ENCODE data around the gene CDKAL1.

The CDKAL1 gene

DNA sequence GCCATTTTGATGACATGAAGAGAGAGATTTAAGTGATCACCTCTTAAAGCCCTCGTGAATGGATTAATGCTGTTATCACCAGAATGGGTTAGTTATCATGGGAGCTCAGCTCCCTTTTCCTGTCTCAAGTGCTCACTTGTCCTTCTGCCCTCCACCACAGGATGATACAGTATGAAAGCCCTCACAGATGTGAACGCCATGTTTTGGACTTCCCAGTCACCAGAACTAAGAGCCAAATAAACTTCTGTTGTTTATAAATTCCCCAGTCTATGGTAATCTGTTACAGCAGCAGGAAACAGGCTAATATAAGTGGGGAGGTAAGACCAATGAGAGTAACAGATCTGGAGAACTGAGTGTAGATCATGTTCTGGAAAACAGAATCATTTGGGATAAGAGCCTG lies 493.2 kb downstream of the CDKAL1 start:
- no peak overlapping the region for H3K4me3 ChIP-seq (ENCODE audit: low read length)
- no peak for DNase-seq (ENCODE audit: low read depth)

GRCh38 chr6:21031182-21031581 lies 496.9 kb downstream of the CDKAL1 start:
- no peak overlapping the region for H3K4me3 ChIP-seq (ENCODE audit: low read length)
- DNase-seq (ENCODE audit: low read depth), result no peak
- TF ChIP-seq CTCF (conservative IDR thresholded peaks at IDR 0.05; ENCODE audit: low read depth, low read length), result no peak

More for the DNA sequence above, 493.2 kb downstream of the CDKAL1 start:
- TF ChIP-seq CTCF (conservative IDR thresholded peaks at IDR 0.05; ENCODE audit: low read depth, low read length), result no peak

GRCh38 chr6:21033084-21033483 lies 498.8 kb downstream of the CDKAL1 start:
- no peak for DNase-seq (ENCODE audit: low read depth)
- no peak overlapping the region for H3K4me3 ChIP-seq (ENCODE audit: low read length)
- no peak for TF ChIP-seq CTCF (conservative IDR thresholded peaks at IDR 0.05; ENCODE audit: low read depth, low read length)

GRCh38 chr6:21033575-21034026 lies 499.3 kb downstream of the CDKAL1 start:
- no peak for DNase-seq (ENCODE audit: low read depth)
- no peak overlapping the region for H3K4me3 ChIP-seq (ENCODE audit: low read length)
- TF ChIP-seq CTCF (conservative IDR thresholded peaks at IDR 0.05; ENCODE audit: low read depth, low read length), result no peak

DNA sequence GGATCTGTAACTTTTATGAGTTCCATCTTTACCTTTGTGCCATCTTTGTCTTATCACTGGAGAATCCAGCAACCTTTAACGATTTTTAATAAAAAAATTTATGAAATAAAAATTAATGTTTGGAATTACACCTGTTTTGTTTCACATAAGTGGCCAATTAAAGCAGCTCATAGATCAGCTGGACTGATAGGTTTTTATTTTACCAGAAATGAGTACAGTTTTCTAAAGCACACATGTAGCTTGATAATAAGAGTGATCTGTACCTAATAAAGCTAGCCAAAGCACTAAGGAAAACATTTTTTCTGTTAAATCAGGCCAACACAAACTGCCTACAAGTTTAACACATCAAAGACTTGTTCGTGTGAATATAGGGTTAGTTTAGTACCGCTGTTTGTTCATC lies 500.1 kb downstream of the CDKAL1 start:
- no peak for DNase-seq (ENCODE audit: low read depth)
- no peak overlapping the region for H3K4me3 ChIP-seq (ENCODE audit: low read length)
- no peak for TF ChIP-seq CTCF (conservative IDR thresholded peaks at IDR 0.05; ENCODE audit: low read depth, low read length)

DNA sequence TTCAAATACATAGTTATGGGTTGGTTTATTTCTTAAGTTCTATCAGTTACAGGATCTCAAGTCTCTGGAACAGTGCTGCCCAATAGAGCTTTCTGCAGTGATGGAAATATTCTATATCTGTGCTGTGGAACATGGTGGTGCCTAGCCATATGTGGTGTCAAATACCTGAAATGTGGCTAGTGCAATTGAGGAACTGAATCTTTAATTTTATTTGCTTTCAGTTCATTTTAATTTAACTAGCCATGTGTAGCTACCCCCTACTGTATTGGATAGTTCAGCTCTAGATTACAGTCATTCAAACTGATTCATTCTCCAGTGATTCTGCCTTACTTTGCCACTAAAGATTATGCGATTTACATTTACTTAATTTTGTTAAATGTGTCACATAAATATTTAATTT lies 503.2 kb downstream of the CDKAL1 start:
- DNase-seq (ENCODE audit: low read depth), result no peak
- H3K4me3 ChIP-seq (ENCODE audit: low read length), result no peak overlapping the region
- TF ChIP-seq CTCF (conservative IDR thresholded peaks at IDR 0.05; ENCODE audit: low read depth, low read length), result no peak

GRCh38 chr6:21039926-21040325 lies 505.7 kb downstream of the CDKAL1 start:
- TF ChIP-seq CTCF (conservative IDR thresholded peaks at IDR 0.05; ENCODE audit: low read depth, low read length), result no peak

More at GRCh38 chr6:21039926-21040325, 505.7 kb downstream of the CDKAL1 start:
- H3K4me3 ChIP-seq (ENCODE audit: low read length), result no peak overlapping the region
- no peak for DNase-seq (ENCODE audit: low read depth)
